Loucy (cell line): ENCODE results near the gene ZCCHC2.

Experiments
- CTCF ChIP-seq: fragments of 200-600 bp; sonication (generic); conservative IDR thresholded peaks from 2 replicates; pipeline ENCODE4 v1.5.1; 2014; ENCODE audit warnings: mild to moderate bottlenecking, antibody characterized with exemption, low read length
- EZH2phosphoT487 ChIP-seq: fragments of 200-600 bp; IDR thresholded peaks from 2 replicates; pipeline ENCODE4 v1.6.1; 2018; ENCODE audit warnings: antibody characterized with exemption, mild to moderate bottlenecking, moderate library complexity, borderline replicate concordance

GRCh38 chr18:62493033-62493862 is 29.6 kb upstream of the ZCCHC2 start:
- no peak for TF ChIP-seq CTCF
- no peak for TF ChIP-seq EZH2phosphoT487
